ENCODE data around the gene GDPD4. TPM values are rescaled to one million over a fixed set of nuclear protein-coding genes. Genes with fewer than 3 reads are reported as not detected.
A peak's percentile ranks its signal among the peaks of the same experiment; 100 is the strongest.

Gene GDPD4
- total and polyA plus RNA-seq, 7 donors = not detected

- intact Hi-C loops (cut with DNase I) = no loop called here
- 95 to 96% methylated on average over 23 of the region's 23 CpGs for WGBS, 2 donors
- Histone ChIP-seq H3K4me1 (no peaks in the 10 kb centered on the region), H3K9me3 (no peaks in the 10 kb centered on the region), H3K4me3 (no peak overlapping the region), H3K27ac (no peak overlapping the region), H3K36me3 (no peaks in the 10 kb centered on the region), H3K27me3 (no peaks in the 10 kb centered on the region)
- DNase-seq = peak; percentile 45
- TF ChIP-seq EP300 (IDR thresholded peaks at IDR 0.05) = no peak
- TF ChIP-seq CTCF (IDR thresholded peaks at IDR 0.05) = no peak
- no peak for TF ChIP-seq POLR2AphosphoS5 (IDR thresholded peaks at IDR 0.05)
- no peak for TF ChIP-seq POLR2A (IDR thresholded peaks at IDR 0.05)
Measured at GRCh38 chr11:77201991-77202841, 99.3 kb downstream of the GDPD4 start.

- intact Hi-C loops (cut with DNase I) = no loop called here
- H3K36me3 ChIP-seq = no peaks in the 10 kb centered on the region
- no peak overlapping the region for H3K4me3 ChIP-seq
- no peaks in the 10 kb centered on the region for H3K4me1 ChIP-seq
- WGBS, 2 donors = 92% methylated on average over 11 of the region's 11 CpGs
- H3K9me3 ChIP-seq = no peaks in the 10 kb centered on the region
- H3K27me3 ChIP-seq = no peaks in the 10 kb centered on the region
- no peak for TF ChIP-seq POLR2A (IDR thresholded peaks at IDR 0.05)
- no peak for TF ChIP-seq CTCF (IDR thresholded peaks at IDR 0.05)
- TF ChIP-seq EP300 (IDR thresholded peaks at IDR 0.05) = no peak
- no peak for TF ChIP-seq POLR2AphosphoS5 (IDR thresholded peaks at IDR 0.05)
- DNase-seq = peak; percentile 38
- no peak overlapping the region for H3K27ac ChIP-seq
Measured at GRCh38 chr11:77201370-77201769, 100.1 kb downstream of the GDPD4 start.

GRCh38 chr11:77200351-77201268, 100.9 kb downstream of the GDPD4 start:
- intact Hi-C loops (cut with DNase I) = no loop called here
- Histone ChIP-seq H3K9me3 (no peaks in the 10 kb centered on the region), H3K27me3 (no peaks in the 10 kb centered on the region), H3K4me1 (no peaks in the 10 kb centered on the region), H3K27ac (no peak overlapping the region), H3K36me3 (no peaks in the 10 kb centered on the region), H3K4me3 (no peak overlapping the region)
- WGBS, 2 donors = 90% methylated on average over 12 of the region's 12 CpGs
- DNase-seq = peak; percentile 47
- TF ChIP-seq CTCF (IDR thresholded peaks at IDR 0.05) = no peak
- TF ChIP-seq POLR2AphosphoS5 (IDR thresholded peaks at IDR 0.05) = no peak
- no peak for TF ChIP-seq POLR2A (IDR thresholded peaks at IDR 0.05)
- TF ChIP-seq EP300 (IDR thresholded peaks at IDR 0.05) = no peak

GRCh38 chr11:77199137-77199745, 102.2 kb downstream of the GDPD4 start:
- no peaks in the 10 kb centered on the region for H3K36me3 ChIP-seq
- no peaks in the 10 kb centered on the region for H3K27me3 ChIP-seq
- DNase-seq = peak; percentile 59
- WGBS, 2 donors = 96 to 97% methylated on average over 13 of the region's 13 CpGs
- no peaks in the 10 kb centered on the region for H3K9me3 ChIP-seq
- H3K4me1 ChIP-seq = no peaks in the 10 kb centered on the region
- H3K4me3 ChIP-seq = no peak overlapping the region
- intact Hi-C loops (cut with DNase I) = no loop called here
- TF ChIP-seq EP300 (IDR thresholded peaks at IDR 0.05) (no peak), POLR2AphosphoS5 (IDR thresholded peaks at IDR 0.05) (no peak), CTCF (IDR thresholded peaks at IDR 0.05) (no peak)
- H3K27ac ChIP-seq = no peak overlapping the region

Measured in sigmoid colon (tissue), 7 donors.